Measurements from ENCODE around the gene ST3GAL6. TPM values are rescaled to one million over a fixed set of nuclear protein-coding genes. Genes with fewer than 3 reads are reported as not detected.

ST3GAL6 gene
- total and polyA plus RNA-seq, 9 of the 15 experiments (the other 6 are each of a cell fraction or from before 2014, with no cell fraction given): 0.14 TPM; not detected in 8

- Histone ChIP-seq H3K27me3 (ENCODE audit: control insufficient read depth in 2 of 2, insufficient read depth in 2 of 2, low read length in 2 of 2) (no peaks in the 10 kb centered on the region), H3K9ac (ENCODE audit: insufficient read depth in 1 of 2, low read depth in 2 of 2, low read length in 2 of 2) (no peak overlapping the region), H2AFZ (ENCODE audit: low read depth, low read length) (no peak overlapping the region), H3K4me3 (no peak overlapping the region), H3K79me2 (ENCODE audit: control insufficient read depth, insufficient read depth, low read length) (no peaks in the 10 kb centered on the region), H3K27ac (ENCODE audit: extremely low read depth, low read depth, low read length) (no peak overlapping the region), H3K4me1 (replicated peaks in 1 of 2; ENCODE audit: control insufficient read depth in 2 of 2, insufficient read depth in 2 of 2, low read length in 2 of 2) (no peaks in the 10 kb centered on the region), H3K9me1 (ENCODE audit: control insufficient read depth, insufficient read depth, low read length) (no peaks in the 10 kb centered on the region), H4K20me1 (replicated peaks; ENCODE audit: control insufficient read depth, insufficient read depth, low read length) (no peaks in the 10 kb centered on the region), H3K4me2 (ENCODE audit: insufficient read depth, low read length) (no peak overlapping the region), H3K36me3 (ENCODE audit: control insufficient read depth, insufficient read depth, low read length) (no peaks in the 10 kb centered on the region), H3K9me3 (replicated peaks; ENCODE audit: control insufficient read depth, insufficient read depth, low read depth, low read length) (no peaks in the 10 kb centered on the region)
- CTCF ChIA-PET (ENCODE audit: low intra/inter-chr PET ratio): no interaction called here
- BruUV-seq (replicated peaks): no TSS peak
- in situ Hi-C loops (cut with MboI) (no loop called here), intact Hi-C loops (cut with micrococcal nuclease) (no loop called here)
- no peak for DNase-seq (ENCODE audit: extremely low read depth in 1 of 4, low spot score in 3 of 4)
- POLR2A ChIA-PET: no interaction called here
- 8% methylated on average over 3 of the region's 4 CpGs for WGBS (ENCODE audit: insufficient coverage, low coverage, missing lambda C conversion rate)
- ATAC-seq: no peak
- no peak for FAIRE-seq
- TF ChIP-seq ZSCAN29 (IDR thresholded peaks at IDR 0.05) (no peak), TRIM25 (IDR thresholded peaks at IDR 0.05; ENCODE audit: borderline replicate concordance) (no peak), EWSR1 (IDR thresholded peaks at IDR 0.05; ENCODE audit: borderline replicate concordance, low read depth, partially characterized antibody) (no peak), ELF2 (CRISPR knock-in tag; IDR thresholded peaks at IDR 0.05) (no peak), ZNF239 (CRISPR knock-in tag; IDR thresholded peaks at IDR 0.05) (no peak), STAG1 (CRISPR knock-in tag; IDR thresholded peaks at IDR 0.05; ENCODE audit: borderline replicate concordance) (no peak), HMG20A (CRISPR knock-in tag; conservative IDR thresholded peaks at IDR 0.05) (no peak), PBX2 (CRISPR knock-in tag; IDR thresholded peaks at IDR 0.05; ENCODE audit: low read depth) (no peak), PBX2 (tag; conservative IDR thresholded peaks at IDR 0.05; ENCODE audit: low read depth) (no peak), CBX1 (IDR thresholded peaks at IDR 0.05; ENCODE audit: low read depth) (no peak), ZNF174 (CRISPR knock-in tag; IDR thresholded peaks at IDR 0.05) (no peak), HIVEP1 (CRISPR knock-in tag; IDR thresholded peaks at IDR 0.05) (no peak)
Measured at GRCh38 chr3:98764472-98764884, 1.3 kb downstream of the ST3GAL6 start.

Measured in K562 (cell line).